HFF-Myc (cell line): ENCODE data around the gene TPSB2.
A peak's percentile ranks its signal among the peaks of the same experiment; 100 is the strongest.
"Not testable (repeated sequence)": the region's sequence is repeated elsewhere in the genome, so short reads cannot be mapped to it uniquely, and the experiment has no call there.

ENCODE experiments used
- DNase-seq: peaks from one replicate; pipeline ENCODE4 v3.0.0-alpha.2; 2011; ENCODE audit warnings: low read depth; ENCODE audit errors: extremely low read depth
- H3K4me3 ChIP-seq: replicated peaks from 2 replicates; pipeline ENCODE4 v1.5.1; 2011; ENCODE audit warnings: low read depth, mild to moderate bottlenecking, control low read depth, low read length
- CTCF ChIP-seq: IDR thresholded peaks from 2 replicates; pipeline ENCODE4 v1.5.1; 2012; ENCODE audit warnings: mild to moderate bottlenecking, low read depth, low read length, control low read depth; ENCODE audit errors: missing control alignments

The TPSB2 gene

GRCh38 chr16:1195393-1195666 is 34.7 kb downstream of the TPSB2 start:
- no peak for TF ChIP-seq CTCF
- DNase-seq, result no peak
- no peak overlapping the region for H3K4me3 ChIP-seq

- no peak for DNase-seq
- TF ChIP-seq CTCF, result peak; percentile 60
- H3K4me3 ChIP-seq, result no peak overlapping the region
Measured at GRCh38 chr16:1194665-1195392, 35.2 kb downstream of the TPSB2 start.

- no peak for DNase-seq
- no peak for TF ChIP-seq CTCF
- H3K4me3 ChIP-seq, result no peak overlapping the region
Measured at GRCh38 chr16:1193825-1194581, 36.0 kb downstream of the TPSB2 start.

GRCh38 chr16:1193143-1193824 is 36.7 kb downstream of the TPSB2 start:
- no peak for DNase-seq
- H3K4me3 ChIP-seq, result no peak overlapping the region
- no peak for TF ChIP-seq CTCF

- no peak overlapping the region for H3K4me3 ChIP-seq
- DNase-seq, result no peak
- no peak for TF ChIP-seq CTCF
Measured at GRCh38 chr16:1192384-1193073, 37.5 kb downstream of the TPSB2 start.

GRCh38 chr16:1190789-1191188 is 39.2 kb downstream of the TPSB2 start:
- not testable (repeated sequence) for H3K4me3 ChIP-seq, DNase-seq

GRCh38 chr16:1189455-1189854 is 40.5 kb downstream of the TPSB2 start:
- no peak overlapping the region for H3K4me3 ChIP-seq
- DNase-seq, result no peak
- no peak for TF ChIP-seq CTCF
